K562 treated with DMSO at 1 percent for 12 hours (cell line): ENCODE measurements around the gene TRHDE. TPM values are rescaled to one million over a fixed set of nuclear protein-coding genes. Genes with fewer than 3 reads are reported as not detected.

Source experiments
- total RNA-seq: library from RNA; unstranded; fragments of 300-600 nt; gene quantifications from 2 replicates; pipeline ENCODE4 v1.2.3, GENCODE V29; 2022; ENCODE audit not compliant: insufficient read depth

The TRHDE gene, protein sequence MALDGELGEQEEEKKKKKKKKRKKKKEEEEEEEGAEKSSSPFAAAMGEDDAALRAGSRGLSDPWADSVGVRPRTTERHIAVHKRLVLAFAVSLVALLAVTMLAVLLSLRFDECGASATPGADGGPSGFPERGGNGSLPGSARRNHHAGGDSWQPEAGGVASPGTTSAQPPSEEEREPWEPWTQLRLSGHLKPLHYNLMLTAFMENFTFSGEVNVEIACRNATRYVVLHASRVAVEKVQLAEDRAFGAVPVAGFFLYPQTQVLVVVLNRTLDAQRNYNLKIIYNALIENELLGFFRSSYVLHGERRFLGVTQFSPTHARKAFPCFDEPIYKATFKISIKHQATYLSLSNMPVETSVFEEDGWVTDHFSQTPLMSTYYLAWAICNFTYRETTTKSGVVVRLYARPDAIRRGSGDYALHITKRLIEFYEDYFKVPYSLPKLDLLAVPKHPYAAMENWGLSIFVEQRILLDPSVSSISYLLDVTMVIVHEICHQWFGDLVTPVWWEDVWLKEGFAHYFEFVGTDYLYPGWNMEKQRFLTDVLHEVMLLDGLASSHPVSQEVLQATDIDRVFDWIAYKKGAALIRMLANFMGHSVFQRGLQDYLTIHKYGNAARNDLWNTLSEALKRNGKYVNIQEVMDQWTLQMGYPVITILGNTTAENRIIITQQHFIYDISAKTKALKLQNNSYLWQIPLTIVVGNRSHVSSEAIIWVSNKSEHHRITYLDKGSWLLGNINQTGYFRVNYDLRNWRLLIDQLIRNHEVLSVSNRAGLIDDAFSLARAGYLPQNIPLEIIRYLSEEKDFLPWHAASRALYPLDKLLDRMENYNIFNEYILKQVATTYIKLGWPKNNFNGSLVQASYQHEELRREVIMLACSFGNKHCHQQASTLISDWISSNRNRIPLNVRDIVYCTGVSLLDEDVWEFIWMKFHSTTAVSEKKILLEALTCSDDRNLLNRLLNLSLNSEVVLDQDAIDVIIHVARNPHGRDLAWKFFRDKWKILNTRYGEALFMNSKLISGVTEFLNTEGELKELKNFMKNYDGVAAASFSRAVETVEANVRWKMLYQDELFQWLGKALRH
- total RNA-seq = 0.06 TPM in 1 of 2 replicates, not detected in the other

DNA sequence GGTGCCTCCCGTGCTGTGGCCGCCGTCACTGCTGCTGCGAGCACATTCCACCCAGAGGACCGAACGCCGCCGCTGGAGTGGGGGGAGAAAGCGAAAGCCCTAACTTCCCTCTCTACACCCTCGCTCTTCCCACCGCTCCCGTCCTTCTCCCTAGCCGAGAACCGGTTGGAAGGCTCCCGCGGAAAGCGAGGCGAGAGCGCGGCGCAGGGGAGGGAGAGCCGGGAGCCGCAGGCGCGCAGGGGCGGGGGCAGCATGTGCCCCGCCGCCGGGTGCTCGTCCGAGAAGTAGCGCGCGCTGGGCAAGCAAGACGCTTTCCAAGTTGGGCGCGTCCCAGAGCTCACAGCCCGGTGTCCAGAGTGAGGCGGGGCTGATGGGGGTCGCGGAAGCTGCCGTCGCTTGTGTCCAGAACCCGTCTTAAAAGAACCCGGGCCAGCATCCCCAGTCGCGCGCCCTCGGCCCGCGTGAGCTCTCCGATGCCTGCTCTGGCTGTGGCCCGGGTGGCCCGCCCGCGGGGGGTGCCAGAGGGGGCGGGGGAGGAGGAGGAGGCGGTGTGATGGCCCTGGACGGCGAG lies at the start of gene TRHDE:
TSS of gene TRHDE (plus strand) at position 280 of the 571 bp plus-strand sequence. CDS start at position 554, 274 bp downstream.

